ENCODE measurements around the gene CUL1. TPM values are rescaled to one million over a fixed set of nuclear protein-coding genes. Genes with fewer than 3 reads are reported as not detected.

CUL1 gene
- total RNA-seq, 1 experiment from 2014 or later = 72.3 TPM

DNA sequence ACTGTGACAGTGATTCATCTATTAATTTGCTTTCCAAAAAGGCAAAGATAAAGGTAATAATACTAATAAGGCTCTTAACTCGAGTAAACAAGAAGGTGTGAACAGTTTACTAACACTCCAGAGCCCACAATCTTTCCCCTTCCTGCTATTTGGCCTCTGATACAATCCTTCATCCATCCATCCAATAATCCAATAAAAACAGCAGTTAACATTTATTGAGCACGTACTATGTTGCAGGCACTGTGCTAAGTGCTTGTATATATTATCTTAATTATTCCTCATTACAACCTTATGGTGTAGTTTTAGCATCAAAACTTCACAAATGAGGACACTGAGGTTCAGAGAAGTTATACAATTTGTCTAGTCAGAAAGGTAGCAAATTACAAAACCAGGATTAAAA, 135.9 kb downstream of the CUL1 start:
- Mint-ChIP-seq H3K36me3 (ENCODE audit: insufficient read depth in 1 of 3, low read depth in 3 of 3) (peaks cover 7 to 40% (median 33%) of the 10 kb centered on the region in 3 experiments; a peak in 5 of 7 replicates), H3K27me3 (ENCODE audit: low read depth) (no peaks in the 10 kb centered on the region), H3K9me3 (no peaks in the 10 kb centered on the region), H3K27ac (no peak overlapping the region), H3K4me1 (no peaks in the 10 kb centered on the region), H3K4me3 (no peak overlapping the region)
- Histone ChIP-seq H3K18ac (ENCODE audit: insufficient read length, low read depth, low read length) (no peak overlapping the region), H3K56ac (ENCODE audit: insufficient read length, low read depth, low read length) (no peak overlapping the region), H4K8ac (replicated peaks; ENCODE audit: insufficient read length, low read depth, low read length) (no peak overlapping the region), H3T11ph (ENCODE audit: low read length) (no peak overlapping the region), H2AFZ (ENCODE audit: low read length) (no peak overlapping the region), H4K5ac (ENCODE audit: insufficient read length, low read depth, low read length) (no peak overlapping the region), H3K27me3 (ENCODE audit: insufficient read depth, low read length) (no peaks in the 10 kb centered on the region), H3K79me2 (ENCODE audit: insufficient read depth, low read length) (no peaks in the 10 kb centered on the region), H2AK5ac (ENCODE audit: insufficient read length, low read length) (no peak overlapping the region), H3K9me3 (ENCODE audit: control insufficient read depth, low read depth, low read length) (no peaks in the 10 kb centered on the region), H2BK15ac (ENCODE audit: low read depth, low read length) (no peak overlapping the region), H2BK20ac (ENCODE audit: low read depth, low read length, poor library complexity, severe bottlenecking) (no peak overlapping the region), H3K14ac (ENCODE audit: insufficient read depth, low read length) (no peak overlapping the region), H3K4ac (ENCODE audit: low read depth, low read length) (no peak overlapping the region), H2BK5ac (ENCODE audit: insufficient read length, low read length) (no peak overlapping the region), H3K79me1 (ENCODE audit: insufficient read depth, low read depth, low read length, poor library complexity, severe bottlenecking) (peaks cover 13% of the 10 kb centered on the region), H3K4me1 (ENCODE audit: insufficient read depth, low read length) (no peaks in the 10 kb centered on the region), H3K23ac (ENCODE audit: insufficient read length, low read depth, low read length) (no peak overlapping the region), H3K9ac (ENCODE audit: extremely low read depth, insufficient read length, low read length) (no peak overlapping the region), H2BK12ac (ENCODE audit: insufficient read length, low read depth, low read length) (no peak overlapping the region), H2BK120ac (ENCODE audit: low read depth, low read length, poor library complexity, severe bottlenecking) (no peak overlapping the region), H4K91ac (ENCODE audit: insufficient read length, low read depth, low read length) (no peak overlapping the region), H3K27ac (ENCODE audit: insufficient read length, low read depth, low read length) (no peak overlapping the region), H3K23me2 (ENCODE audit: insufficient read length, low read depth, low read length, poor library complexity, severe bottlenecking) (no peaks in the 10 kb centered on the region), H4K20me1 (ENCODE audit: control insufficient read depth, insufficient read depth, insufficient read length) (no peaks in the 10 kb centered on the region), H3K4me2 (ENCODE audit: insufficient read depth, insufficient read length, low read length) (no peak overlapping the region)
- no CpG with 5 or more reads among the region's 2 CpGs for WGBS (ENCODE audit: extremely low coverage, insufficient read length, low lambda C conversion rate)
- no peak for DNase-seq
- TF ChIP-seq, protein P1, sequence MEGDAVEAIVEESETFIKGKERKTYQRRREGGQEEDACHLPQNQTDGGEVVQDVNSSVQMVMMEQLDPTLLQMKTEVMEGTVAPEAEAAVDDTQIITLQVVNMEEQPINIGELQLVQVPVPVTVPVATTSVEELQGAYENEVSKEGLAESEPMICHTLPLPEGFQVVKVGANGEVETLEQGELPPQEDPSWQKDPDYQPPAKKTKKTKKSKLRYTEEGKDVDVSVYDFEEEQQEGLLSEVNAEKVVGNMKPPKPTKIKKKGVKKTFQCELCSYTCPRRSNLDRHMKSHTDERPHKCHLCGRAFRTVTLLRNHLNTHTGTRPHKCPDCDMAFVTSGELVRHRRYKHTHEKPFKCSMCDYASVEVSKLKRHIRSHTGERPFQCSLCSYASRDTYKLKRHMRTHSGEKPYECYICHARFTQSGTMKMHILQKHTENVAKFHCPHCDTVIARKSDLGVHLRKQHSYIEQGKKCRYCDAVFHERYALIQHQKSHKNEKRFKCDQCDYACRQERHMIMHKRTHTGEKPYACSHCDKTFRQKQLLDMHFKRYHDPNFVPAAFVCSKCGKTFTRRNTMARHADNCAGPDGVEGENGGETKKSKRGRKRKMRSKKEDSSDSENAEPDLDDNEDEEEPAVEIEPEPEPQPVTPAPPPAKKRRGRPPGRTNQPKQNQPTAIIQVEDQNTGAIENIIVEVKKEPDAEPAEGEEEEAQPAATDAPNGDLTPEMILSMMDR (conservative IDR thresholded peaks at IDR 0.05) = no peak
